BE2C (cell line): ENCODE data around the gene CALHM5.
"Not testable (repeated sequence)": the region's sequence is repeated elsewhere in the genome, so short reads cannot be mapped to it uniquely, and the experiment has no call there.

Source experiments
- DNase-seq: peaks from one replicate; pipeline ENCODE4 v3.0.0-alpha.2; 2020
- H3K27me3 ChIP-seq: fragments of 250-450 bp; sonication (Bioruptor Pico); 2 replicates; pipeline ENCODE4 v1.5.1; 2020; ENCODE audit warnings: mild to moderate bottlenecking
- H3K36me3 ChIP-seq: fragments of 250-450 bp; sonication (Bioruptor Pico); 2 replicates; pipeline ENCODE4 v1.5.1; 2020; ENCODE audit warnings: mild to moderate bottlenecking
- H3K4me1 ChIP-seq: fragments of 250-450 bp; sonication (Bioruptor Pico); 2 replicates; pipeline ENCODE4 v1.5.1; 2020
- H3K4me3 ChIP-seq: 2 replicates; pipeline ENCODE4 v1.5.1; 2011; ENCODE audit warnings: low read depth, low read length
- H3K9me3 ChIP-seq: fragments of 250-450 bp; sonication (Bioruptor Pico); 2 replicates; pipeline ENCODE4 v1.5.1; 2020
- TF ChIP-seq, protein P1 (sequence below): IDR thresholded peaks from 2 replicates; pipeline ENCODE4 v1.5.1; 2012; ENCODE audit warnings: mild to moderate bottlenecking, low read depth, low read length

CALHM5 gene

DNA sequence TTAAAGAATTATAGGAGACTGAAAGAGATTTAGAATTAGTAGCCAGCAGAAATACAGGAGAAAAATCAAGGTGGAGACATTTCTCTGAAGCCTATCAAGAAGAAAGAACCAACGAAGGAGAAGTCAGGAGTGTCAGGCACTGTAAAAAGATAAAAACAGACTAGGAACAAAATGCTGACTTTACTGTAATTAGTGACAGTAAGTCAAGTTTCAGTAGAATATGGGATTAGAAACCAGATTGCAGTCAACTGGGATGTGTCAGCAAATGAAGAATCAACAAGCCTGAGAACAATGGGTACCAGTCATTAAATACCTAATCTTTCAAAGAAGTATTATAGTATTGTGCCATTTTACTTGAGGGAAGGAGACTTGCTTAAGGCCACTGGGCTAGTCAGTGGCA, 28.7 kb upstream of the CALHM5 start:
- no peaks in the 10 kb centered on the region for H3K4me1 ChIP-seq
- H3K9me3 ChIP-seq: no peaks in the 10 kb centered on the region
- H3K4me3 ChIP-seq: no peak overlapping the region
- TF ChIP-seq, protein P1, sequence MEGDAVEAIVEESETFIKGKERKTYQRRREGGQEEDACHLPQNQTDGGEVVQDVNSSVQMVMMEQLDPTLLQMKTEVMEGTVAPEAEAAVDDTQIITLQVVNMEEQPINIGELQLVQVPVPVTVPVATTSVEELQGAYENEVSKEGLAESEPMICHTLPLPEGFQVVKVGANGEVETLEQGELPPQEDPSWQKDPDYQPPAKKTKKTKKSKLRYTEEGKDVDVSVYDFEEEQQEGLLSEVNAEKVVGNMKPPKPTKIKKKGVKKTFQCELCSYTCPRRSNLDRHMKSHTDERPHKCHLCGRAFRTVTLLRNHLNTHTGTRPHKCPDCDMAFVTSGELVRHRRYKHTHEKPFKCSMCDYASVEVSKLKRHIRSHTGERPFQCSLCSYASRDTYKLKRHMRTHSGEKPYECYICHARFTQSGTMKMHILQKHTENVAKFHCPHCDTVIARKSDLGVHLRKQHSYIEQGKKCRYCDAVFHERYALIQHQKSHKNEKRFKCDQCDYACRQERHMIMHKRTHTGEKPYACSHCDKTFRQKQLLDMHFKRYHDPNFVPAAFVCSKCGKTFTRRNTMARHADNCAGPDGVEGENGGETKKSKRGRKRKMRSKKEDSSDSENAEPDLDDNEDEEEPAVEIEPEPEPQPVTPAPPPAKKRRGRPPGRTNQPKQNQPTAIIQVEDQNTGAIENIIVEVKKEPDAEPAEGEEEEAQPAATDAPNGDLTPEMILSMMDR: no peak
- DNase-seq: no peak
- no peaks in the 10 kb centered on the region for H3K27me3 ChIP-seq
- H3K36me3 ChIP-seq: no peaks in the 10 kb centered on the region

DNA sequence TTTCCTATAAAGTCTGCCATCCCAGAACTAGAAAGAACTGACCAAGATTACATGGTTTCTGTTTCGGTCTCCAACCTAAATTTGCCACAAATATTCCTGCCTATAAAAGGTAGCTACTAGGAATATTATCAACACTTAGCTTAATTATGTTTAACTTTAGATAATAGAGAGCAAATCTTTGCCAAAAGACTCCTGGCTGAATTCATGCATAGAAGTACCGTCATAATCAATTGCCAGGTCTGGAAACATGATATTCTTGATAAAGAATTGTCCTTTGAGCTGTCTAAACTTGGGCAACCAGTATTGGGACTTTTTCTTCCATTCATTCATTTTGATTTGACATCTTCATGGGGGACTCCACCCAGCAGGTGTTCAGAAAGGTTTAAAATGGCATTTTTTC, 27.8 kb upstream of the CALHM5 start:
- TF ChIP-seq, protein P1: no peak
- H3K9me3 ChIP-seq: no peaks in the 10 kb centered on the region
- no peaks in the 10 kb centered on the region for H3K36me3 ChIP-seq
- H3K27me3 ChIP-seq: no peaks in the 10 kb centered on the region
- no peaks in the 10 kb centered on the region for H3K4me1 ChIP-seq
- no peak overlapping the region for H3K4me3 ChIP-seq
- DNase-seq: no peak

DNA sequence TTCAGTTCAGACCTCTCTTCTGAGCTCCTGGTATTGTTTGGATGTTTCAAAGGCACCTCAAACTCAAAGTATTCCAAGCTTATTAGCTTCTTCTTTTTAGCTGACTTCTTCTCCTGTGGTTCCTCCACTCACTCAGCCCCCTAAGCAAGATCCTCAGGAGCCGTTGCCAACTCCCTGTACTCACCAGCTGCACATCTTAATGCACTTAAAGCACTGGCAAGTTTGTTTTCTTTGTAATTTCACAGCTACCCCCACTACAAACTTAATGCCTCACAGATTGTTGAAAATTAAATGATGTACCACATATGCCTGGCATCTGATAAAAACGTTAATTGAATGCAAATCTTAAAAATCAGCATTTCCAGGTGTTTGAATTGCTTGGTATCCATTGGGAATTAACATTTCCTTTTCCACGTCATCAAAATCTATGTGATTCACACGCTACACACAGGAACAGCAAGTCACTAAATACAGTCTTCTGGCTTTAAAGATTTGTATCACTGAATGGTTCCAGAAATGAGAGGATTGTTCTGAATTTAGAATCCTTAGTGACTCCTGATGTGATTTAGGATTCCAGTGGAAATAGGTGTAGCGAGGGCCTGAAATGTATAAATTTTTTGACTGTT, 25.8 kb upstream of the CALHM5 start:
- DNase-seq: no peak
- H3K36me3 ChIP-seq: no peaks in the 10 kb centered on the region

DNA sequence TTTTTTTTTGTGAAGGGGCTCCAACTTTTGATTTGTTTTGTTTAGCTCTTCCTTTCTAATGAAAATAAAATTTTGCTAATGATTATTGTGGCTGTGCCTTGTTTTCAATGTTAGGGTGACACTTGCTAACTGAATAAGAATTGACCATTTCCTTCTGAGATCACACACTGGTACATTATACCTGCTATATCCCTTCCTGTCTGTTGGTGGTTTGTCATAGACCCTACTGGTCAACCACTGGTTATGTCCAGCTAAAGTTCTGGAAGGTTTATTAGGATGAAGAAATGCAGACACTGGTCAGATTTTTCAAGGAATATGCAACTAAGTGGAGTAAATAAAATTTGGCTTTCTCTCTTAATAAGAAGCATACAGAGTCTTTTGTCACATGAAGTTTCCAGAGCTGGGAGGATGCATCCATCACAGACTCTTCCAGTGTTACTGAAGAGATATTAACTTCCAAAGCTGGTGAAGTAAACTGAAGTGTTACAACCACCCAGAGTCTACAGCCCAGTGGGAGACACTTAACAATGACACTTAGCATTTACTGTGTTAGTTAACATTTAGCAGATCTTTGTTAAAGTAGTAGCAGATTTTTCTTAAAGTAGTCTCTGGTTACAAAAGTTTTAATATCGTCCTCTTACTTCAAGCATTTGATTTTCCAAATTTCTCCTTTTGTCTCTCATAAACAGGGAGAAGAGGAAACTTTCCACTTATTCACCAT, 19.7 kb upstream of the CALHM5 start:
- TF ChIP-seq, protein P1: no peak
- no peak for DNase-seq
- Histone ChIP-seq H3K4me3 (no peak overlapping the region), H3K4me1 (no peaks in the 10 kb centered on the region), H3K27me3 (no peaks in the 10 kb centered on the region), H3K36me3 (no peaks in the 10 kb centered on the region), H3K9me3 (no peaks in the 10 kb centered on the region)

More for the DNA sequence above, 25.8 kb upstream of the CALHM5 start:
- TF ChIP-seq, protein P1: no peak
- no peaks in the 10 kb centered on the region for H3K4me1 ChIP-seq
- H3K4me3 ChIP-seq: no peak overlapping the region
- no peaks in the 10 kb centered on the region for H3K27me3 ChIP-seq
- H3K9me3 ChIP-seq: no peaks in the 10 kb centered on the region

DNA sequence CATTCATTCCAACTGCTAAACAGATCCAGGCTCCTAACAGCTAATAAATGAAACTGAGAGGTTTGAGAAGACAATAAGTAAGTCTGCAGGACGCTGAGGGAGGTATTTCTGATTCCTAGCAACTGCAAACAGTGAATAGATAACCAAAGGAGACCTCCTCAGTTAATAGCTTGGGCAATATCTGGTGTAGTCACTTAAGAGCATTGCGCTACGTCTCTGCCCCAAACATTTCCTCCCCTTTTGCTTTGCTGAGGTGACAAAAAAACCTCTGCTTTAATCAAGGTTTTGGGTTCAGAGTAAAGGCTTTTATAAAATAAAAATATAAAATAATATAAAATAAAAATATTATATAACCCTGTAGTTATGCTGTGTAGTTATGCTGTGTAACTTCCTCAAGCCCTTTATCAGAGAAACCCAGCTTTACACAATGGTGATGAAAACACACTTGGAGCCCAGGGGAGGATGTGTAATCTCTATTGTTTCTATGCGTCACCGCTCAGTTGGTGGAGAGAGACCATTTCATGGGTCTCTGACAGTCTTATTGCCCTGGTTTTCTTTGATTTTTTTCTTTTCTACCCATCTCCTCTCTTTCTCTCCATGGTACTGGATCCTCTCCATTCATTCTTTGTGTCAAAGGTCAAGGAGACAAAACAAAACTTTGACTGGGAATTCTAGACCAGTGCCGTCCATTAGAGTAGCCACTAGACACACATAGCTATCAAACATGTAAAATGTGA, 18.9 kb upstream of the CALHM5 start:
- no peak for DNase-seq
- TF ChIP-seq, protein P1: no peak

GRCh38 chr6:116495161-116495560, 16.3 kb upstream of the CALHM5 start:
- not testable (repeated sequence) for H3K4me3 ChIP-seq, DNase-seq, H3K36me3 ChIP-seq, H3K27me3 ChIP-seq, H3K4me1 ChIP-seq, H3K9me3 ChIP-seq

More for the DNA sequence above, 18.9 kb upstream of the CALHM5 start:
- H3K36me3 ChIP-seq: no peaks in the 10 kb centered on the region
- H3K27me3 ChIP-seq: no peaks in the 10 kb centered on the region
- no peak overlapping the region for H3K4me3 ChIP-seq
- no peaks in the 10 kb centered on the region for H3K9me3 ChIP-seq
- no peaks in the 10 kb centered on the region for H3K4me1 ChIP-seq
